ENCODE data around the gene AVPR1B.

- TF ChIP-seq CTCF (conservative IDR thresholded peaks at IDR 0.05) (no peak), ZFX (IDR thresholded peaks at IDR 0.05) (no peak)
These were observed 42.3 kb downstream of the AVPR1B start for GRCh38 chr1:206074839-206075238.

All from C4-2B (cell line).